DMS79 (cell line): ENCODE data around the gene KLHL41.
"Not testable (repeated sequence)": the region's sequence is repeated elsewhere in the genome, so short reads cannot be mapped to it uniquely, and the experiment has no call there.

Source experiments
- DNase-seq: peaks from one replicate; lab custom pipeline; 2025; lab: John Stamatoyannopoulos, UW

The KLHL41 gene

DNA sequence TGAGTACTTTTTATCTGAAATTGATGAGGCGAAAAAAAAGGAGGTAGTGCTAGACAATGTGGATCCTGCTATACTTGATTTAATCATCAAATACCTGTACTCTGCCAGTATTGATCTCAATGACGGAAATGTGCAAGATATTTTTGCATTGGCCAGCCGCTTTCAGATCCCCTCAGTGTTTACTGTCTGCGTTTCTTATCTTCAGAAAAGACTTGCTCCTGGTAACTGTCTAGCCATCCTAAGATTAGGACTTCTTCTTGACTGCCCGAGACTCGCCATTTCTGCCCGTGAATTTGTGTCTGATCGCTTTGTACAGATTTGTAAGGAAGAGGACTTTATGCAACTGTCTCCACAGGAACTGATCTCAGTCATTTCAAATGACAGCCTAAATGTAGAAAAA is 453 bp downstream of the KLHL41 start:
- DNase-seq, result no peak

DNA sequence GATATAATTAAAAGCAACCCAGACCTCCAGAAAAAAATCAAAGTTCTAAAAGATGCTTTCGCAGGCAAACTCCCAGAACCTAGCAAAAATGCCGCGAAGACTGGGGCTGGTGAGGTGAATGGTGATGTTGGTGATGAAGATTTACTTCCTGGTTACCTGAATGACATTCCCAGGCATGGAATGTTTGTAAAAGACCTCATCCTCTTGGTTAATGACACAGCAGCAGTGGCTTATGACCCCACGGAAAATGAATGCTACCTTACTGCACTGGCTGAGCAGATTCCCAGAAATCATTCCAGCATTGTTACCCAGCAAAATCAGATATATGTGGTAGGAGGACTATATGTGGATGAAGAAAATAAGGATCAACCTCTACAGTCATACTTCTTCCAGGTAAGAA is 994 bp downstream of the KLHL41 start:
- no peak for DNase-seq

DNA sequence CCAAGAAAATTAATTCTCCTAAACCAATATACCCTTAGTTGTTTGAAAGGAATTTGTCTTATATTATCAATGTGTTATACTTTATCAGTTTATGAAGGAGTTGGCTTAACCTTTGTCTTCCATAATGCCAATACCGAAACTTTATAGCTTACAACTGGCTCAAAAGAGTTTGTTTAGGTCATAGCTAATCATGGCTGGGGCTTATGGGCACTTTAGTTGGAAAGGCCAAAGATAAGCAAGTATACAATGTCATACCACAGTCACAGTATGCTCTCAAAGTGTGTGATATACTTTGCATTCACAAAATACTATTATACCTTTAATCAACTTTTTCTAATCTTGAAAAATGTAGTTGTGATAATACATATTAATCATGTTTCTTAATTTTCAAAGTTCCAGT is 2.3 kb downstream of the KLHL41 start:
- DNase-seq, result no peak

DNA sequence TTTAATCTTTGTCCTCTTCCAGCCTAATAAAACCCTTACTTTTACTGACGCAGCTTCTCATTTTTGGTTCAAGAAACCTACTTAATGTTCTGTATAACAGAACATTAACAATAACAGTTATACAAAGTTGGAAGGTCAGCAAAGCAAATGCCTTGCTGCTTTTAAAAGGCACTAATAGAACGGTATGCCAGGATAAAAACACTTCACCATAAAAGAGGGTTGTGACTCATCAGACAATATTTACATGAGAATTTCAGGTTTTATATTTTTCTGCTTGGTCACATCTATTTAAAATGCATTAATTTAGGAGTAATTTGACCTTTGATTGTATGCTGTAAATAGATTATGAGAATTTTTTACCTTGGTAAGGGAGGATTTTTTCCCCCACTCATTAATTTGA is 3.0 kb downstream of the KLHL41 start:
- no peak for DNase-seq

DNA sequence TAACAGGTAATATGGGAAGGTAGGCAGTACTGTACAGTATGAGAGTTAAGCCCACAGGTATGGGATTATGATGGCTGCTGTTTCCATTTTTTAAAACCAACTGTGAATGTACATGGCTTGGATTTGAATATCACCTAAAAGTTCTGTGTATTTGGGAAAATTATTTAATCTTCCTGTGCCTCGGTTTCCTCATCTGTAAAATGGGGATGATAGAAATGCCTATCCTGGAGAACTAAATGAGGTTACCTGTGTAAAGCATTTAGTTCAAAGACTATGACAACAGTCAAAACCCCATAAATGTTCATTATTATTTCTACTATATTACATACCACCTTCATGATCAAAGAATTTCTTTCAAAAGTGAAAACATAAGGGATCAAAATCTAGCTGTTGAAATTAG is 3.6 kb downstream of the KLHL41 start:
- DNase-seq, result no peak

DNA sequence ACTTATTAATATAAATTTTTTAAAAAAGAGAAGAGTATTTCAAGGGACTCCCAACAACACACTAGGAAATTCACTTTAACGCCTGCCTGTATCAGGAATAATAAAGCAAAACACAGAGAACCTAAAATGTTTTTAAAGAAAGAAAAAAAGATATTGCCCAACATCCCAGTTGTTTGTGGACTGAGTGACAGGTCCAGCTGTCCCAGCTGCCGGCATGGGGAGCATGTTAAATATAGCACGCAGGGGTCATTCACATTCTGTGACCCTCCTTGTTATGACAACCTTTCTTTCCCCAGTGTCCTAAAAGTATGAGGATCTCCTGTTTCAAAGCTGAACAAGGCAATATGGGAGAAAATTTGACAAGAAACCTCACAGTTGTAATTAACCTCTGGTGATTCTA is 4.4 kb downstream of the KLHL41 start:
- DNase-seq, result no peak

DNA sequence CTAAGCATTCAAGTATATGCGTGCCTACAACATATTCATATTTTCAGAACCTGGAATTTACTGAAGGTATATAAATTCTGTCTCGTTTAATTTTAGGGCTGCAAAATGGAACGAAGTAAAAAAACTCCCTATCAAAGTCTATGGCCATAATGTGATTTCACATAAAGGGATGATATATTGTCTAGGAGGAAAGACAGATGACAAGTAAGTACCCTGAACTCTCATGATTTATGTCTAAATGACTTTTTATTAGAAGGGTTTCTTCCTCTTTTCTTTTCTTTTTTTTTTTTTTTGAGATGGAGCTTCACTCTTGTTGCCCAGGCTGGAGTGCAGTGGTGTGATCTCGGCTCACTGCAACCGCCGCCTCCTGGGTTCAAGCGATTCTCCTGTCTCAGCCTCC is 5.3 kb downstream of the KLHL41 start:
- DNase-seq, result not testable (repeated sequence)

DNA sequence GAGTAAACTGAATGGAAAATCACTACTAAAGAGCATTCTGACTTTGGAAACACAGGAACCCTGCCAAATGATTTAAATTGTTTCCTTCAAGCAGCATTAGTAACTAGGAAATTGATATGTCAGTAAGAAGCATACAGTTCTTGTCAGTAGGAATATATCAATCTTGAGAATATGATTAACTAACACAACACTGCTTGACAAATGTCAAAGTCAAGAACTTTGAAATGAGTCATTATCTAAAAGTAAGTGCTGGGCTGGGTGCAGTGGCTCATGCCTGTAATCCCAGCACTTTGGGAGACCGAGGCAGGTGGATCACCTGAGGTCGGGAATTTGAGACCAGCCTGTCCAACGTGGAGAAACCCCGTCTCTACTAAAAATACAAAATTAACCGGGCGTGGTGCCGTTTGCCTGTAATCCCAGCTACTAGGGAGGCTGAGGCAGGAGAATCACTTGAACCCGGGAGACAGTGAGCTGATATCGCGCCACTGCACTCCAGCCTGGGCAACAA is 7.0 kb downstream of the KLHL41 start:
- not testable (repeated sequence) for DNase-seq

DNA sequence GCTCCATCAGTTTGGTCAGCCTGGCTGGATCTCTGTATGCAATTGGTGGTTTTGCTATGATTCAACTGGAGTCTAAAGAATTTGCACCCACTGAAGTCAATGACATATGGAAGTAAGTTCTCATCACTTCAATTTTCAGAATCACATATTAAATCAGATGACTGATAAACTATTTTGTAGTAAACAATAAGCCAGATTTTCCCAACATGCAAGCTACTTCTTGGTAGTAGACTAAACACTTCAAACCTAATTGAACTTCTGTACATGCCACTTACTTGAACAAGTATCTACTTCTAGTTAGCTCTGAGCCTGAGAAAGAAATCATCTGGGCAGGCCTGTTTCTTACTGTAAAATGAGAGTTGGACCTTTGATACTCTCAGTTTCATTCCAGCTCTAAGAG is 11.4 kb downstream of the KLHL41 start:
- DNase-seq, result no peak

DNA sequence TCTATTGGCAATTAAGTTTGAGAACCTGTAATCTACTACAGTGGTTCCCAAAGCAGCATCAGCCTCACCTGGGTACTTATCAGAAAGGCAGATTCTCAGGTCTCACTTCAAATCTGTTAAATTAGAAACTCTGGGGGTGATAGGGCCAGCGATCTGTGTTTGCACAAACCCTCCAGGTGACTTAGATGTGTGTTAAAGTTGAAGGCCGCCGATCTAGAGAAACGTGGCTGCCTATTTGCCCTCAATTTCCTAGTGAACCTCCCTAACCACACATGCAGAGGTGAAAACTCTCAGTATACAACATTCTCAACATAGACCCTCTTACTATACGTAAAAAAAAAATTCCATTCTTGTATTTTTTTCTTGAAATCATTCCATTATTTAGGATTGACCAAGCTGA is 14.2 kb downstream of the KLHL41 start:
- DNase-seq, result no peak

DNA sequence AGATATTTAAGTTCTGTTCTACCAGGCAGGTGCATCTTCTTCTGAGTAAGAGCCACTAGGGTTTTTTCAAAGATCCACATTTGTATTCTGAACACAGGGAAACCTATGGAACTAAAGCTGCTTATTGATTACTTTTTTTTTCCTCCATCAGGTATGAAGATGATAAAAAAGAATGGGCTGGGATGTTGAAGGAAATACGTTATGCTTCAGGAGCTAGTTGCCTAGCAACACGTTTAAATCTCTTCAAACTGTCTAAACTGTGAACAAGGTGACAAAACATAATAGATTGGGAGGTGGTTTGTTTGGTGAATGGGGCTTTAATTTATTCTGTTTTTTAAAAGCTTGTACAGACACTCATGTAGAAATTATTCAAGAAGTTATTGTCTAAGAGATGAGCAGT is 15.9 kb downstream of the KLHL41 start:
- no peak for DNase-seq

DNA sequence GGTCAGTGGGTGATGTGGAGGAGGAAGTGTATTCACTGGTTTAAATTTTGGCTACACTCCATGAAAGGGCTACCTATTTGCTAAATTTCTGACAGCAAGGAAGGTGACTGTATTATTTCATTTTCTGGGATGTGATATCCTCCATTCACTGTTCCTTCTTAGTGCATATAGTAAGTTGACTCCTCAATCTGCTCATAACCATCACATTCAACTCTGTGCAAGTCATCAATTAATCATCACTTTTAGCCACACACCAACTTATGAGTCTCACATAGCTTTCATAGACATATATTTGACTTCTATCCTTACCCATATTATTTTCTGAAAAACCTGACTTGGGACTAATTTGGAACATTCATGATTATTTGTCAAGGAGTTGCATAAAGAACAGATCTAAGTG is 16.9 kb downstream of the KLHL41 start:
- DNase-seq, result no peak

DNA sequence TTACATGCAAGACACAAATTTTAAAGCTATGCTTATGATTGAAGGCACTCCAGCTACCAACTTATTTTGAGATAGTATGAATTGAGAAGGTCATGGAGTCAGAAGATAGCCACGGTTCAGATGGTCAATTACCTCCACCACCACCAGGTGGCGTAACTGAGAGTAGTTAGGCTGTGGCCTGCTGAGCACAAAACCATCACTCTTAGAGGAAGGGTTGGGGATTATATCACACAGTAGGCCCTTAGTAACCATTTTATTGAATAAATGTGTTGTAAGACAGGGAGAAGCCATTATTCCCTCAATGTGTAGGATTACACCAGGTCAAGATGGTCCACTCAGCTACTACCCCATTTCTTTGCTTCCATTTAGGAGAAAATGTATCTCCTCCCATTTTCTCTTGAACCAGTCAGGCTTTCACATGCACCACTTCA is 18.8 kb downstream of the KLHL41 start:
- no peak for DNase-seq

DNA sequence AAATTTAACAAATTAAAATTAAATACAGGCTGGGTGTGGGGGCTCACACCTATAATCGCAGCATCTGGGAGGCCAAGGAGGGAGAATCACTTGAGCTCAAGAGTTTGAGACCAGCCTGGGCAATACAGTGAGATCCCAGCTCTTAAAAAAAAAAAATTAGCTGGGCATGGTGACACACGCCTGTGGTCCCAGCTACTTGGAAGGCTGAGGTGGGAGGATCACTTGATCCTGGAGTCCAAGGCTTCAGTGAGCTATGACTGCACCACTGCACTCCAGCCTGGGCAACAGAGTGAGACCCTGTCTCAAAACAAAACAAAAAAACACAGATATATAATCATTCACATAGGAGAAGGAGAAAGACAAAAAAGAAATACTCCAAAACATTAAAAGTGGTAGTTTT is 30.0 kb downstream of the KLHL41 start:
- DNase-seq, result not testable (repeated sequence)

DNA sequence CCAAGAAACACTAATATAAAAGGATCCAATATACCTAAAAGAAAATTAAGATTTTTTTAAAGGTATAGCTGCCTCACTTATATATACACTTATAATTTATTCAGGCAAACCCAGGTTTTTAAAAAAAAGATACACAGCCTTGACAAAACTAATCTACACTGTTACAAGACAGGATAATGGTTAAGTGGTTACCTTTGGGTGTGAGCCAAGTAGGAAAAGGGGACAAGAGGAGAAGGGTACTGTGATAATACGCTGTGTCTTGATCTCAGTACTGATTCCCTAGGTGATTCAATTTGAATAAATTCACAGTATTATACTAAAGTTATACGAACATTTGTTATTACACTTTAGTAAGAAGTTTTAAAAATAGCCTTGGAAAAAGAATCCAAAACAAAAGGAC is 30.6 kb downstream of the KLHL41 start:
- no peak for DNase-seq

DNA sequence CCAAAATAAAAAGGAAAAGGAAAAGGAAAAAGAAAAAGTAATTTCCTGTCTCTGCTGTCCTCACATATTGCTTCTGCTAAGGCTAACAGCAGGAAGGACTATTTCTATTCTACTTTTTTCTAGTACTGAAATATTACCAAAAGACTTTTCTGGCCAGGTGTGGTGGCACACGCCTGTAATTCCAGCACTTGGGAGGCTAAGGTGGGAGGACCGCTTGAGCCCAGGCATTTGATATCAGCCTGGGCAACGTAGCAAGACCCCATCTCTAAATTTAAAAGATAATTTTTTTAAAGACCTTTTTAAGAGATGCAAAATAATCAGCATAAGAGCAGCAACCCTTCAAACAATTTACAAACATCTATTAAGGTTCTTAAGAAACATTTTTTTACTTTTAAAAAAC is 32.9 kb downstream of the KLHL41 start:
- no peak for DNase-seq

DNA sequence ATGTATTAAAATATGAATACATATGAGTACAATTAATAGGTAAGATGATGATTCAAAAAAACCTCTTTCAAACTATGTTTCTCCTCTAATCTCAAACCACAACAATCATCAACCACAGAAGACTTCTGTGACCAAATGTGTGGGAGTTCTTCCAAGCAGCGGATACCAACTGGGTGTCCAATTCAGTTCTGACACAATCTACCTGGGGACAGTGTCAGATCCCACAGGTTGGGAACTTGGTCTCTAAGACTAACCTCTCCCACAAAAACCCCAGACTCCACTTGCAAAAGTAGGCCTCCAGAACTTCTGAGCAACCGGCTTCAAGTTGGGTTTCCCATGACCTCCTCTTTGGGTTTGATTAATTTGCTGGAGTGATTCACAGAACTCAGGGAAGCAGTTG is 37.3 kb downstream of the KLHL41 start:
- DNase-seq, result no peak

DNA sequence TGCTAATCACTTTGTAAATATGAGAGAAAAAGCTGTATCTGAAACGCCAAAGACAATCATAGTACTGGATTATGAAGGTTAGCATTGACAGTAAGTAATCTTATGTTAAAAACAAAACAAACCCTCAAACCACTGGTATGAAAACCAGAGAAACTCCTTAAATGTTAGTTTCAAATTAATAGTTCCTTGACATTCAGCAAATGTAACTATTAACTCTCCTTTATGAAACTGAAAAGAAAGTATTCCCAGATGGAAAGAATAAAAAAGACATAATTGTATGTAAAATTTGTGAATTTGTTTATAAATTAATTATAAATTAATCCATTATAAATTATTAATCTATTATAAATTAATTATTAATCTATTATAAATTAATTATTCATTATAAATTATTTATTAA is 51.9 kb downstream of the KLHL41 start:
- no peak for DNase-seq

DNA sequence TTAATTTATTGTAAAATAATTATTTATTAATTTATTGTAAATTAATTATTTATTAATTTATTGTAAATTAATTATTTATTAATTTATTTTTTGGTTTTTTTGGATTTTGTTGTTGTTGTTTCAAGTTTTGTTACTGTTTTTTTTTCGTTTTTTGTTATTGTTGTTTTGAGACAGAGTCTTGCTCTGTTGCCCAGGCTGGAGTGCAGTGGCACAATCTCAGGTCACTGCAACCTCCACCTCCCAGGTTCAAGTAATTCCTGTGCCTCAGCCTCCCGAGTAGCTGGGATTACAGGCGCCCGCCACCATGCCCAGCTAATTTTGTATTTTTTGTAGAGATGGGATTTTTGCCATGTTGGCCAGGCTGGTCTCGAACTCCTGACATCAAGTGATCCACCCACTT is 52.6 kb downstream of the KLHL41 start:
- not testable (repeated sequence) for DNase-seq

DNA sequence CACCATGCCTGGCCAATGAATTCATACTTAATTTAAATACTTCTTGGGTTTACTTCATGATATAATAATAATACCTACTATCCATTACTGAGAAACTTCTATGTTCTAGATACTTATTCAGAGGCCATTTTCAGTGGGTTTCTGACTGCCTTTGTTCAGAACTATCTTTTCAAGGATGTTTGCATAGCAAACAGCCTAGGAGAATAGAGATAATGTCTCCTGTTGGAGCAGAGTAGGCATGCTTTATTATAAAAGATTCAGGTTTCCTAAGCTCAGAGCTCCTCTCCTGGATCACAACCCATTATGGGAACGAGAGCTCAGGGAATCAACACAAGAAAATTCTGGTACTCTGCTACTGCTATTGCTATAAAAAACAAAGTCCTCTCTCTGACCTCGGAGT is 53.0 kb downstream of the KLHL41 start:
- no peak for DNase-seq

DNA sequence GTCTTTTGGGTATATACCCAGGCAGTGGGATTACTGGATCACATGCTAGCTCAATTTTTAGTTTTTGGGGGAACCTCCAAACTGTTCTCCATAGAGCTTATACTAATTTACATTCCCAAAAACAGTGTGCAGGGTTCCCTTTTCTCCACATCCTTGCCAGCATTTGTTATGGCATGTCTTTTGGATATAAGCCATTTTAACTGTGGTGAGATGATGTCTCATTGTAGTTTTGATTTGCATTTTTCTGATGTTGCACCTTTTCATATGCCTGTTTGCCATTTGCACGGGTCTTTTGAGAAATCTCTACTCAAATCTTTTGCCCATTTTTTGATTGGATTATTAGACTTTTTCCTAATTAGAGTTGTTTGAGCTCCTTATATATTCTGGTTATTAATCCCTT is 56.2 kb downstream of the KLHL41 start:
- no peak for DNase-seq

DNA sequence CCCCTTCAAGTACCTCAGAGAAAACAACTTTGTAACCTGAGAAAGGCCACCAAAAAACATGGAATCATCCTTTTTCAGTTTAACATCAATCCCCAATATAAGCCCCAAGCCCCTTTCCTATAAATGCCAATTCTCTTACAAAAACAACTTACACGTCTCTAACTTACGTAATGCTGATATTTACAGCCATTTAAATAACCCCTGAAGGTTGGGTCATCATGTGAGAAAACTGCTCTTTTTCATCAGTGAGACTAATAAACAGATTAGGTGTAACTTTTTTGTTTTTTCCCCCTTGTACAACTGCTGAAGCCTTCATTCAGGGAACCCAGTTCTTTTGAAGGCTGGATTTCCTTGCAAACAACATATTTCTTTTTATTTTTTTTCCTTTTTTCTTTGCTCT is 60.4 kb downstream of the KLHL41 start:
- DNase-seq, result no peak

DNA sequence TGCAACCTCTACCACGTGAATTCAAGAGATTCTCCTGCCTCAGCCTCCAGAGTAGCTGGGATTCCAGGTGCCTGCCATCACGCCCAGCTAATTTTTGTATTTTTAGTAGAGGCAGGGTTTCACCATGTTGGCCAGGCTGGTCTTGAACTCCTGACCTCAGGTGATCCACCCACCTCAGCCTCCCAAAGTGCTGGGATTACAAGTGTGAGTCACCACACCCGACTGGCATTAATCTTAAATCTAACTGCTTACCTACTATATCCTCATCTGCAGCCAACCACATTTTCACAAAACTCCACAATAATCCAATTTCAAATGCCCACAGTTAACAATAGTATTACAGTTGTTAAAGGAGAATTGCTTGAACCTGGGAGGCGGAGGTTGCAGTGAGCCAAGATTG is 61.2 kb downstream of the KLHL41 start:
- not testable (repeated sequence) for DNase-seq

DNA sequence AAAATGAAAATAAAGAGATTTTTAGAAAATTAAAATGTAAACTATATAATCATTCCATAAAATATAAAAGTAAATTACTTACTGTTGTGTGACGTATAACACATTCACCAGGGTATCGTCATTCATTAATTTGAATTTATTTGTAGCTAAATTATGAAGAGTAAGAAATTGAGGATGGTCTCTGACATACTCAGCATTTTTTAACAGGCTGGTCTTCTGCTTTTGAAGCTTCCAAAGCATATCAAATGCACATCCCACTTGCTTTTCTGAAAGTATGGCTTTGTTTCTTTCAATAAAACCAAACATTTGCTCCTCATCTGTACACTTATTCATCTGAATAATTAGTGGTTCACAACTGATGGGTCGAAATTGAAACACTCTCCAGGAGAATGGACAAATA is 62.1 kb downstream of the KLHL41 start:
- no peak for DNase-seq

DNA sequence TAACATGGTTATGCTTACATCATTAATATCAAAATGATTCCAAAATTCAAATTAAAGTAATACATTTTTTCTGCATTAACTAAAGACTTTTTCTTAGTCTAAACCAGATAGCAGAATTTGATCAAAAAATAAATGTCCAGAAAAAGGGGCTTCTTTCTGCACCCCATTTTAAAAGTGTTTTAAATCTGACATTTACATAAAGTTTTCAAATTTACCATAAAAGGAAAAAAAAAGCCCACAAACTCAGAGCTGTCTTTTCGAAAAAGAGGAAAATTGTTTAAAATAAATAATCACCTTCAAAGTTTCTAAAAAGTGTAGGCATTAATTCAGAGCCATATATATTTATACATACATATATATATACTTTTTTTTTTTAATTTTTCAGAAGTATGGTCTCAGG is 62.7 kb downstream of the KLHL41 start:
- DNase-seq, result no peak
